GM23338 (cell line): ENCODE results near the gene PROSER1. TPM values are rescaled to one million over a fixed set of nuclear protein-coding genes. Genes with fewer than 3 reads are reported as not detected.

Source experiments
- ATAC-seq: fragments of 200-7000 bp; cut with Tn5 transposase; 3 replicates; pipeline ENCODE4 v1.9.1; 2020
- DNase-seq: peaks from one replicate; pipeline ENCODE4 v3.0.0-alpha.2; 2015; ENCODE audit warnings: low spot score
- H2AFZ ChIP-seq: fragments of 200-600 bp; sonication (generic); 2 replicates; pipeline ENCODE4 v1.8.0; 2016; ENCODE audit warnings: antibody characterized with exemption, mild to moderate bottlenecking, moderate library complexity
- H3F3A ChIP-seq: fragments of 200-600 bp; sonication (generic); replicated peaks from 2 replicates; pipeline ENCODE4 v1.8.0; 2017; ENCODE audit warnings: antibody characterized with exemption, mixed run types, low read depth
- H3K27ac ChIP-seq: fragments of 200-600 bp; sonication (generic); 2 replicates; pipeline ENCODE4 v1.6.1; 2016; ENCODE audit warnings: low read depth
- H3K27me3 ChIP-seq: fragments of 200-600 bp; sonication (generic); 2 replicates; pipeline ENCODE4 v1.8.0; 2016; ENCODE audit warnings: mild to moderate bottlenecking, mixed run types, moderate library complexity; ENCODE audit not compliant: insufficient read depth
- H3K36me3 ChIP-seq: fragments of 200-600 bp; sonication (generic); 2 replicates; pipeline ENCODE4 v1.8.0; 2016; ENCODE audit warnings: mild to moderate bottlenecking; ENCODE audit not compliant: insufficient read depth
- H3K4me1 ChIP-seq: fragments of 200-600 bp; sonication (generic); 2 replicates; pipeline ENCODE4 v1.8.0; 2016; ENCODE audit warnings: mild to moderate bottlenecking, moderate library complexity; ENCODE audit not compliant: insufficient read depth
- H3K4me2 ChIP-seq: fragments of 200-600 bp; sonication (generic); 2 replicates; pipeline ENCODE4 v1.7.1; 2017; ENCODE audit warnings: mixed run types
- H3K4me3 ChIP-seq: fragments of 200-600 bp; sonication (generic); 2 replicates; pipeline ENCODE4 v1.6.1; 2016; ENCODE audit warnings: mixed run types
- H3K79me2 ChIP-seq: fragments of 200-600 bp; sonication (generic); replicated peaks from 2 replicates; pipeline ENCODE4 v1.8.0; 2017; ENCODE audit warnings: mild to moderate bottlenecking; ENCODE audit not compliant: insufficient read depth
- H3K9me2 ChIP-seq: fragments of 200-600 bp; sonication (generic); 2 replicates; pipeline ENCODE4 v1.8.0; 2017; ENCODE audit not compliant: insufficient read depth
- H4K20me1 ChIP-seq: fragments of 200-600 bp; sonication (generic); replicated peaks from 2 replicates; pipeline ENCODE4 v1.8.0; 2017; ENCODE audit warnings: mild to moderate bottlenecking; ENCODE audit not compliant: insufficient read depth
- H3K27ac Mint-ChIP-seq: 2 replicates; pipeline ENCODE4 v1.8.0; 2020; ENCODE audit warnings: inconsistent platforms, mild to moderate bottlenecking, moderate library complexity, mixed read lengths
- H3K27me3 Mint-ChIP-seq: 3 replicates; pipeline ENCODE4 v1.8.0; 2022; ENCODE audit warnings: low read depth, mild to moderate bottlenecking, moderate library complexity, mixed read lengths, inconsistent platforms; ENCODE audit not compliant: insufficient read depth, poor library complexity
- H3K36me3 Mint-ChIP-seq: 3 replicates; pipeline ENCODE4 v1.8.0; 2021; ENCODE audit warnings: low read depth, mild to moderate bottlenecking, inconsistent platforms, moderate library complexity, mixed read lengths
- H3K4me1 Mint-ChIP-seq: 3 replicates; pipeline ENCODE4 v1.8.0; 2020; ENCODE audit warnings: mild to moderate bottlenecking, inconsistent platforms, mixed read lengths
- H3K4me3 Mint-ChIP-seq: 3 replicates; pipeline ENCODE4 v1.8.0; 2021; ENCODE audit warnings: moderate library complexity, mild to moderate bottlenecking, inconsistent platforms, mixed read lengths
- H3K9me3 Mint-ChIP-seq: 3 replicates; pipeline ENCODE4 v1.8.0; 2020; ENCODE audit warnings: moderate library complexity, mild to moderate bottlenecking, inconsistent platforms, mixed read lengths
- CREB1 ChIP-seq: fragments of 250-450 bp; sonication (Bioruptor Pico); IDR thresholded peaks from 2 replicates; pipeline ENCODE4 v1.5.0; 2020; ENCODE audit warnings: low read depth, mild to moderate bottlenecking, moderate library complexity
- CTCF ChIP-seq, 2 experiments: fragments of 200-600 bp in 1 of 2; sonication (generic) in 1 of 2; conservative IDR thresholded peaks; 2 replicates each; pipeline versions ENCODE4 v1.5.1 to v1.6.1; 2016 to 2017; ENCODE audit warnings: antibody characterized with exemption in 2 of 2, low read depth in 2 of 2, mild to moderate bottlenecking in 2 of 2, moderate library complexity in 1 of 2
- ETS1 ChIP-seq: IDR thresholded peaks from 2 replicates; pipeline ENCODE4 v1.6.1; 2016; ENCODE audit warnings: antibody characterized with exemption
- EZH2 ChIP-seq: fragments of 200-600 bp; sonication (generic); IDR thresholded peaks from one replicate; pipeline ENCODE4 v1.8.0; 2017; ENCODE audit warnings: antibody characterized with exemption, mild to moderate bottlenecking, low read depth; ENCODE audit not compliant: unreplicated experiment
- EZH2phosphoT487 ChIP-seq: fragments of 200-600 bp; sonication (generic); IDR thresholded peaks from one replicate; pipeline ENCODE4 v1.8.1; 2018; ENCODE audit warnings: antibody characterized with exemption; ENCODE audit not compliant: unreplicated experiment
- NANOG ChIP-seq: IDR thresholded peaks from 2 replicates; pipeline ENCODE4 v1.6.1; 2016; ENCODE audit warnings: antibody characterized with exemption, borderline replicate concordance
- POLR2AphosphoS5 ChIP-seq: IDR thresholded peaks from 2 replicates; pipeline ENCODE4 v1.6.1; 2016; ENCODE audit warnings: antibody characterized with exemption, low read depth
- REST ChIP-seq: IDR thresholded peaks from one replicate; pipeline ENCODE4 v1.6.1; 2018; ENCODE audit warnings: antibody characterized with exemption; ENCODE audit not compliant: unreplicated experiment
- STAT1 ChIP-seq: IDR thresholded peaks from one replicate; pipeline ENCODE4 v1.6.1; 2016; ENCODE audit warnings: antibody characterized with exemption; ENCODE audit not compliant: unreplicated experiment
- ZNF331 ChIP-seq: fragments of 250-450 bp; sonication (Bioruptor Pico); IDR thresholded peaks from 2 replicates; pipeline ENCODE4 v1.5.0; 2020; ENCODE audit warnings: low read depth, mild to moderate bottlenecking, moderate library complexity
- polyA plus RNA-seq: library from polyadenylated mRNA; unstranded; fragments of >200 nt; fragmentation: Nextera tagmentation; extraction: Ambion mirVana; gene quantifications from 2 replicates; pipeline ENCODE4 v1.2.1, GENCODE V29; 2016
- total RNA-seq: library from RNA; depleted of rRNA; stranded (reverse); fragments of >200 nt; shearing (Covaris generic); gene quantifications from 2 replicates; pipeline ENCODE4 v1.2.3, GENCODE V29; 2014

PROSER1 gene
- total and polyA plus RNA-seq, 2 experiments from 2014 or later = 64.9 to 116 TPM

GRCh38 chr13:39062004-39062403 is 24.1 kb upstream of the PROSER1 start:
- DNase-seq (no peak), ATAC-seq (no peak)
- H3F3A ChIP-seq = no peaks in the 10 kb centered on the region
- no peaks in the 10 kb centered on the region for H3K9me2 ChIP-seq
- H3K36me3 ChIP-seq = no peaks in the 10 kb centered on the region
- no peak for TF ChIP-seq EZH2
- TF ChIP-seq ETS1 = no peak
- no peak for TF ChIP-seq ZNF331
- no peak for TF ChIP-seq EZH2phosphoT487
- TF ChIP-seq REST = no peak
- TF ChIP-seq POLR2AphosphoS5 = no peak
- TF ChIP-seq CTCF (conservative IDR thresholded peaks at IDR 0.05; ENCODE audit: low read depth in 2 of 2) = no peak
- no peak for TF ChIP-seq STAT1
- no peak overlapping the region for H3K4me2 ChIP-seq
- Mint-ChIP-seq H3K27me3 (no peaks in the 10 kb centered on the region), H3K36me3 (peaks cover 4% of the 10 kb centered on the region; the same call in 2 of the 3 replicates), H3K9me3 (peaks cover 3% of the 10 kb centered on the region; the same call in 1 of the 3 replicates), H3K4me3 (no peak overlapping the region), H3K27ac (0 out of 2 replicates have a peak overlapping the region, but pooled peaks have one; percentile 25), H3K4me1 (no peaks in the 10 kb centered on the region; the same call in 2 of the 3 replicates)
- no peak overlapping the region for H3K27ac ChIP-seq
- no peak overlapping the region for H3K4me3 ChIP-seq
- no peaks in the 10 kb centered on the region for H3K79me2 ChIP-seq
- H4K20me1 ChIP-seq = no peaks in the 10 kb centered on the region
- no peak overlapping the region for H2AFZ ChIP-seq
- no peaks in the 10 kb centered on the region for H3K4me1 ChIP-seq
- H3K27me3 ChIP-seq = no peaks in the 10 kb centered on the region

DNA sequence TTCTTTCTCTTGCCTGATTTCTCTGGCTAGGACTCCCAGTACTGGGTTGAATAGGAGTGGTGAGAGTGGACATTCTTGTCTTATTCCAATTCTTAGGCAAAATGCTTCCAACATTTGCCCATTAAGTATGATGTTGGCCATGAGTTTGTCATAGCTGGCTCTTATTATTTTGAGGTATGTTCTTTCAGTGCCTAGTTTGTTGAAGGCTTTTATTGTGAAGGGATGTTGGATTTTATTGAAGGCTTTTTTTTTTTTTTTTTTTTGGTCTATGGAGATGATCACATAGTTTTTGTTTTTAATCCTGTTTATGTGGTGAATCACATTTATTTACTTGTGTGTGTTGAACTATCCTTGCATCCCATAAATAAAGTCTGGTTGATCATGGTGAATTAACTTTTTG is 20.2 kb upstream of the PROSER1 start:
- Histone ChIP-seq H3K27ac (no peak overlapping the region), H4K20me1 (0 out of 2 replicates have a peak, but pooled peaks cover 3% of the 10 kb centered on the region), H3K9me2 (no peaks in the 10 kb centered on the region), H3K4me1 (0 out of 2 replicates have a peak, but pooled peaks cover 2% of the 10 kb centered on the region), H3K36me3 (no peaks in the 10 kb centered on the region), H3K4me2 (no peak overlapping the region), H3K27me3 (no peaks in the 10 kb centered on the region), H3K79me2 (no peaks in the 10 kb centered on the region), H2AFZ (no peak overlapping the region), H3K4me3 (no peak overlapping the region), H3F3A (no peaks in the 10 kb centered on the region)
- no peak for DNase-seq
- no peaks in the 10 kb centered on the region for H3K9me3 Mint-ChIP-seq
- no peaks in the 10 kb centered on the region for H3K36me3 Mint-ChIP-seq
- no peak for ATAC-seq
- H3K27ac Mint-ChIP-seq = no peak overlapping the region
- peaks cover 3% of the 10 kb centered on the region; the same call in 2 of the 3 replicates for H3K4me1 Mint-ChIP-seq
- H3K27me3 Mint-ChIP-seq = no peaks in the 10 kb centered on the region
- H3K4me3 Mint-ChIP-seq = no peak overlapping the region
- TF ChIP-seq ETS1 (no peak), STAT1 (no peak), REST (no peak), ZNF331 (no peak), NANOG (no peak), CREB1 (no peak)
